NCI-H345 (cell line): ENCODE measurements around the gene GUK1.

Source experiments
- DNase-seq: peaks from one replicate; lab custom pipeline; 2025; lab: John Stamatoyannopoulos, UW

Gene GUK1

GRCh38 chr1:228163007-228163753 is 23.1 kb downstream of the GUK1 start:
- no peak for DNase-seq

DNA sequence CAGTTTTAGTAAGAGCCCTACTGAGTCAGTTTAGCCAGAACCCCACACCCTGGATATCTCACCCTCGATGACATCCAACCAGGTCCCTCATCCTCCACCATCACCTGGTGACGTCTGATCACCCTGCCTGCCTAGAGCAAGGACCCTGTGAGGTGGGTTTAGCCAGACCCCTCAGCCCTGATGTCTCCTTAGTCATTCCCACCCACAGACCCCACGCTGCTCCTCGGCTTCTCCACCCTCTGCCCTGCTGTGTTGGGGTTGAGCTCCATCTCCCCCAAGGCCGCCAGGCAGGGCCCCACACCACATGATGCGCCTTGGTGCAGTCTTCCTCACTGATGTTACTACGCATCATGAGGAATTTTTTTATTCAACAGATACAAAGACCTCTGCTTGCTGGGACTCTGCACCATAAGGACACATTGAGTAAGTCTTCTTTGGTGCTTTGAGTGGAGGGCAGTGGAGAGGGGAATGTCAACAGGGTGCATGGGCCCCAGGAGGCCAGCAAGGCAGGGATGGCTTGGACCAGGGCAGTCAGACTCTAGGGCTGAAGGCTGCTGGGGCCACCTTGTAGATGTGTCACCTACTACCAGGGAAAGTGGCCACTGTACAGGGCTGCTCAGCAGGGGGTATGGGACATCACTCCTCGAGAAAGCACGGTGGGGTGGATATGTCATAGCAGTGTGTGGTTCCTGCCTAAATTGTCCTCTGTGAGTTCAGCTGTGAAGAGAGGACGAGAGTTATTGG is 23.9 kb downstream of the GUK1 start:
- DNase-seq = no peak

GRCh38 chr1:228164561-228165371 is 24.7 kb downstream of the GUK1 start:
- DNase-seq = no peak

GRCh38 chr1:228165372-228166169 is 25.5 kb downstream of the GUK1 start, which contains the start of gene IBA57:
Gene IBA57, plus strand, starts transcription at chr1:228165804. Its CDS starts 13 bp downstream, at chr1:228165817.
- peak; percentile 99 for DNase-seq

- peak; percentile 55 for DNase-seq
Measured at GRCh38 chr1:228166170-228166936, 26.3 kb downstream of the GUK1 start.

GRCh38 chr1:228168563-228169270 is 28.6 kb downstream of the GUK1 start:
- no peak for DNase-seq

DNA sequence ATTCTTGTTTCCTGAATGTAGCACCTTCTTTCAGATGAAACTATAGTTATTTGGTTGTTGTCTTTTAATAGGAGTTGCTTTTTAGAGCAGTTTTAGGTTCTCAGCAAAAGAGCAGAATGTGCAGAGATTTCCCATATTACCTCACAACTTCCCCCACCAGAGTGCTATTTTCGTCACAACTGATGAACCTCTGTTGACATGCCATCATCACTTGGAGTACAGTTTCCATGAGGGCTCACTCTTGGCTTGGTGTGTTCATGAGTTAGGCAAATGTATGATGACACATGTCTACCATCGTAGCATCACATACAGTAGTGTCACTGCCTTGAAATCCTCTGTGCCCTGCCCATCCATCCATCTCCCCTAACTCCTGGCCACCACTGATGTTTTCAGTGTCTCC is 29.3 kb downstream of the GUK1 start:
- DNase-seq = no peak

- no peak for DNase-seq
Measured at GRCh38 chr1:228170666-228171065, 30.6 kb downstream of the GUK1 start.

DNA sequence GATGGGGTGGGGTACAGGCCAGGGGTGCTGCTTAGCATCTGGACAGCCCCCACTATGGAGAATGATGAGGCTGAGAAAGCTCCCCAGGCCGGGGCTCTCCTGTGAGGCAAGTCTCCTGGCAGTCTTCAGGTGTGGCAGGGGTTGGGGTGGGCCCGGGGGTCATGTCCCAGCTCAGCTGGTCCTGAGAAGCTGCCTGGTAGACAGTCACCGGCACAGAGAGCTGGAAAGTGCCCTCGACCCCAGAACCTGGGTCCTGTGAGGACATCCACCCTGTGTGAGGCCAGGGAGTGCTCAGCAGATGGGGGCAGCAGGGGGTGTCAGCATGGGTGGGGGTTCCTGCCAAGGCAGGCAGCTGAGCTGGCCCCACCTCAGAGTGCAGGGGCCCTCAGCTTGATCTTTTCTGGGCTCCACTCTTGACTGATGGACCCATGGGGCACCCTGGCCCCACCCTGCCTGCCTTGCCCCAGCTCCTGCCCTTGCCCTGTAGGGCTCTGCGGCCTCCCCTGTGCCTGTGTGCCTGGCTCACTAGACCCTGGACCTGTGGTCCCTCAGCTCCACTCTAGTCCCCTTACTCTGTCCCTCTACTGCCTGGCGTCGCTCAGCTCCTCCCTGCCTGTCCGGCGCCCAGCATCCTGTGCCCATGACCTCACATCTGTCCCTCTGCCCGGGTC is 31.3 kb downstream of the GUK1 start:
- DNase-seq = no peak

DNA sequence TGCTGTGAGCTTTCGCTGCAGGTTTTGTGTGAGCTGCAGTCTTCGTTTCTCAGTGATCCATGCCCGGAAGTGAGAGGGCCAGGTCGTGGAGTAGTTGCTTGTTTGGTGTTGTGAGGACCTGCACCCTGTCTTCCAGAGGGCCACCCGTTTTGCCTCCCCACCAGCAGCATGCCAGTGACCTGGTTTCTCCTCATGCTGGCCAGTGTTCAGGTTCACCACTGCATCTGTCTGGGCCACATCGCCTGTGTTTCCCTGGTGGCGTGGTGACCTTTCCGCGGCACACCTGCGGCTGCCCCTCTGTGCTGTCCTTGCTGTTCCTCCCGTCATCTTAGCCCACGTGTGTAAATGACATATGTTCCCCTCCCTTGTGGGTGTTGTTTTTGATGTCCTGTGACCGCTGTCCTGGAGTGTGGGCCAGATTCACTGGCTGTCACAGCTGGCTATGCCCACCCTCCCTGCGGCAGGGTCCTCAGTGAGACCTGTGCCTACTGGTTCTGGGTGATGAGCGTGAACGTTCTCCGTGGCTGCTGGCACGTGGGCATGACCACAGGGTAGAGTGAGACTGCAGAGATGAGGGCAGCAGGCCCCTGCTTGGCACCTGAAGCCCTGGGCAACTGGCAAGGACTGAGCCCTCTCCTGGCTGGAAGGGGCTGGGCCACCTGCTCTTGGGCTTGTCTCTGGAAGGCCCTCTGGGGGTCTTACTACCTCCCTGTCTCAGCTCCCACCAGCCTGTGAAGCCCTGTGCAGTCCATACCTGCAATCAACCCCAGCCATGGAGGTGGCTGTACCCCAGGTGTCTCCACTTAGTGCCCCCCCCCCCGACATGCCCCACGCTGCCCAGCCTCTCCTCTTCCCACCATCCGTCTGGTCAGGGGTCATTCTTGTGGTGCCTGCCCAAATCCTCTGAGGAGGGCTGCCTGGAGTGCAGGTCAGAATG is 32.8 kb downstream of the GUK1 start:
- DNase-seq = no peak

GRCh38 chr1:228173528-228174481 is 33.7 kb downstream of the GUK1 start:
- peak; percentile 63 for DNase-seq

DNA sequence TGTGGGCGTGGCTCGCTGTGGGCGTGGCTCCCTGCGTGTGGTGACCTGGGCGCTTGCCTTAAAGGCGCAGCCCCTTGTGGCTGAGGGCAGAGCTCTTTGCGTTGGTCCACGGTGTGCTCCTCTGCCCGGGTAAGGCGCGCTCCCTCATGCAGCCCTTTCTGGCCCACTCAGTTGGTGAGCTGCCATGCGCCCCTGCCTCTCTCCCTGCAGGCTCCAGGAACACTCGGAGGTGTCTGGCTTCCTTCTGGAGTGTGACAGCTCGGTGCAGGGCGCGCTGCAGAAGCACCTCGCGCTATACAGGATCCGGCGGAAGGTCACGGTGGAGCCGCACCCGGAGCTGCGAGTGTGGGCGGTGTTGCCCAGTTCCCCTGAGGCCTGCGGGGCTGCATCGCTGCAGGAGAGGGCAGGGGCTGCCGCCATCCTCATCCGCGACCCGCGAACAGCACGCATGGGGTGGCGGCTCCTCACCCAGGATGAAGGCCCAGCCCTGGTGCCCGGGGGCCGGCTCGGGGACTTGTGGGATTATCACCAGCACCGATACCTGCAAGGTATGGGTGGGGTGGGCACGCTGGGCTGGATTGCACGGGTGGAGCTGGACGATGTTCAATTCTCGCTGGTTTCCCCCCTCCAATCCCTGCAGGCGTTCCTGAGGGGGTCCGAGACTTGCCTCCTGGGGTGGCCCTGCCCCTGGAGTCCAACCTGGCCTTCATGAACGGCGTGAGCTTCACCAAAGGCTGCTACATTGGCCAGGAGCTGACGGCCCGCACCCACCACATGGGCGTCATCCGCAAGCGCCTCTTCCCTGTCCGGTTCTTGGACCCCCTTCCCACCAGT is 34.6 kb downstream of the GUK1 start:
- DNase-seq = no peak

GRCh38 chr1:228175316-228176023 is 35.4 kb downstream of the GUK1 start:
- no peak for DNase-seq

GRCh38 chr1:228176024-228176395 is 35.9 kb downstream of the GUK1 start:
- DNase-seq = no peak

DNA sequence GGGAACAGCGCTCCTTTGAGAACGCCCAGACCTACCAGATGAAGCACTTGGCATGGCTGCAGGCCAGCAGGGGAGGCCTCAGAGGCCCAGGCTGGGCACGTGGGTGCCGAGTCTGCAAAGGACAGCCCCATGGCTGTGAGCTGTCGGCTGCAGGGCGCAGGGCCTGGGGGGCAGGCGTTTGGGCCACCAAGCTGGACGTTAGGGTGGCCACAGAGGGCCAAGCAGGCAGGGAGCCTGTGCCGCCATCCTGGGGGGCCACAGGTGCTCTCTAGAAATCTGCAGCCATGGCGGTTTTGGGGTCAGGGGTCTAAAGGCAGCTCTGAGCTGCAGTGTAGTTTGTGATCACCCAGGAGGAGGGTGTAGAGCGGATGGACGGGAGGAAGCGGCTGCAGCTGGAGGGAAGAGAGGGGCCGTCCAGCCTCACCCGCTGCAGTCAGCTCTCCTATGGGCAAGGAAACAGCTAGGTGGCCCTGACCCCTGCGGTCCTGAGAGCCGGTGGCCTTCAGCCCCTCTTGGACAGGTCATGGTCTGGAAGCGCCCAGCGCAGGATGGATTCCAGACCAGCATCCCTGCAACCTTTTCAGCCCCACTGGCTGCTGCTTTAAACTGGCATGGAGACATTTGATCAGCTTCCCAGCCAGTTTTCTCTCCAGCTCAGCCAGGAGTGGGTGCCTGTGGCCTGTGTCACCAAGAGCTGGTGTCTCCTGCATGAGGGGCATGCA is 36.5 kb downstream of the GUK1 start:
- DNase-seq = no peak
